NOMO-1 treated with DMSO at 0.1 percent for 48 hours (cell line): ENCODE results near the gene MCF2L2.

ENCODE experiments used
- DNase-seq: peaks from one replicate; lab custom pipeline; 2025; ENCODE audit not compliant: unreplicated experiment; lab: John Stamatoyannopoulos, UW

MCF2L2 gene

DNA sequence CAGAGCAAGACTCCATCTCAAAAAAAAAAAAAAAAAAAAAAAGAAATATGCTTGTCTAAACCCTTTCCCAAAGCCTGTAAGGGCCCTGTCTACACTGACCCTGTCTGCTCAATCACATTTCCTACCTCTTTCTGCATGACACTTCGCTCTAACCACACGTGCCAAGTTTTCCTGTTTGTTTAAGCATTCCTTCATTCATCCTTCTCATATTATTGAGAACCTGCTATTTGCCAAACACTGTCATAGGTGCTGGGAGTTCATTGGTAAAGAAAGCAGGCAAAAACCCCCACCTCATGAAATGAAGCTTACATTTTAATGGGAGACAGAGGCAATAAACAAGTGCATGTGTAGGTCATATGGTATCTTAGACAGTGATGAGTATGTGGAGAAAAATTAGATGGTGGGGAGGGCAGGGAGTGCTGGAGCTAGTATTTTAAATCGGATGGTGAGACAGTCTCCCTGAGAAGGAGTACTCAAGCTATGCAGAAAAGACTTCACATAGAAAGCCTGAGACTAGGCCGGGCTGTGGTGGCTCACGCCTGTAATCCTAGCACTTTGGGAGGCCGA is 127.3 kb downstream of the MCF2L2 start:
- no peak for DNase-seq

DNA sequence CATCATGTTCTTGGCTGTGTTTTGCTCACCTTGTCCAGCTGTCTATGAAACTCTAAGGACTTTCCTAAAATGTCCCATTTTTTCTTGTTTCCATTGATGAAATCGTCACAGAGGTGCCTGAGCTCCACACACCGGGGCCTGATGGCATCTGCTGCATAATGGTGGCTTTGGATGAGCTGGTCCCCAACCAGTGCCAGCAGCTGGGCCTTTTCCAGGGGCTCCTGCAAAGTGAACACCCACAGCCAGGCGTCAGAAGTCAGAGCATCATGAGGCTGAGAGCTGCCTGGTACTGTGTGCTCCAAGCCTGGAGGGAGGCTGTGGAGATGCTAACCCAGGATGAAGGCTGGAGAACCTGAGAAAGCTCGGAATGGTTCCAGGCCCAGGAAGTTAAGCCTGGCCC is 128.4 kb downstream of the MCF2L2 start:
- DNase-seq, result no peak

DNA sequence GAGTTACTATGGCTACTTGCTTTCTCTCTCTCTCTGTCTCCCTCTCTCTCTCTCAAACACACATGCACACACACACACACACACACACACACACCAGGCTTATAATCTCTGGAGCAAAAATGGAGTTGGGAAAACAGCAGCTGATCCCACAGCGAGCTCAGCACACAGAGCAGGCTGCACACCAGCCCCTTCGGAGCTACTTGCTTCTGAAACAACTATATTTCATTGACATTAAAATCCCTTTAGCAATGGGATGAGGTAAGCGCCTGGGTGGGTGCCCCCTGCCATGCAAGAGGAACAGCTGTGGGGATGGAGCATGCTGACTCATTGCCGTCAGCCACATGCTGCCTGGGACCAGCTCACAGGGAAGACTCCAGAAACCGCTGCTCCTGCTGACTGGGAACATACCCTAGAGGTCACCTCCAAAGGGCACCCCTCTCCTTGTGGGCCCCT is 129.7 kb downstream of the MCF2L2 start:
- peak; percentile 83 for DNase-seq

DNA sequence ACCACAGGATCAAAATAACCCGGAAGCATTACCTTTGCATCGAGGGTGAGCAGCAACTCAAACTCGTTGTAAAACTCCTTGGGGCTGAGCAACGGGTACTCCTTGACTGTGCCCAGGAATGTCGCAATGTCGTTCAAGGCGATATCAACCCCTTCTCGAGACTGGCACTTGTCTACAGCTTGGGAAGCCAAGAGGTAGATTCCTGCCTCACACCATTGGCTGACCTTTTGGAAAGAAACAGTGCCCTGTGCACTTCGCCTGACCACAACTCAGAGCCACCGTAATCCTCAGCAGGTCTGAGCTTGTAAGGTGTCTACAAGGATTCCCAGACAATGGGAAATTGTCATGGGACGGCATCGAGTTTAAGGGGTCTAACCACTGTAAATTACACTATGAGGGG is 131.5 kb downstream of the MCF2L2 start:
- no peak for DNase-seq

DNA sequence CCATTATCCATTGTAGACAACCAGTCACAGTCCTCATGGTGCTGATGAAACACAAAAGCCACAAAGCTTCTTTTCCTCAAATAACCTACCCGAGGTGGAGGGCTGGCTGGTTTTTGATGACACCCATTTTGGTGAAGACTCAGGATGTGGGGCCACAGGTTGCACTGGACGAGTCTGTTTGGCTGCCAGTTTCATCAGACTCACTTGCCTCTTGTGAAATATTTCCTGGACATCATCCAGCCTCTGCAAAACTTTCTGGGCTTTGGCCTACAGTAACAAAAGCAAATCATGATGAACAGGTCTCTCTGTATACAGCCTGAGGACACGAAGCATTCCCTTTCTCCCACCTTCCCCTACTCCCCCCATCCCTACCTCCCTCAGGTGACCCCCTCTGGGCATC is 133.2 kb downstream of the MCF2L2 start:
- DNase-seq, result peak; percentile 95

DNA sequence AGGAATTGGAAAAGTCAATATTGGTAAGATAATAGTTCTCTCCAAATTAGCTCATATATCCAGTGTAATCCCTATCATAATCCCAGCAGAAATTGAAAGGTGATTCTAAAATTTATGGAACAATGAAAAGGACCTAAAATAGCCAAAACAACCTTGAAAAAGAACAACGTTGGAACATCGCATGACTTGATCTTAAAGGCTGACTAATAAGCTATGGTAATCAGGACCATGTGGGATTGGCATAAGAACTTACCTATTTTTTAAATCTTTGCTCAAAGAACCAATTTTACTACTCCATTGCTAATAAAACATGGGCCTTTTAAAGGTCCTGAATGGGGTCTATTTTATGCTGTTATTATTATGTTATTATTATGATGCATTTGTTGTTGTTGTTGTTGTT is 134.5 kb downstream of the MCF2L2 start:
- no peak for DNase-seq

DNA sequence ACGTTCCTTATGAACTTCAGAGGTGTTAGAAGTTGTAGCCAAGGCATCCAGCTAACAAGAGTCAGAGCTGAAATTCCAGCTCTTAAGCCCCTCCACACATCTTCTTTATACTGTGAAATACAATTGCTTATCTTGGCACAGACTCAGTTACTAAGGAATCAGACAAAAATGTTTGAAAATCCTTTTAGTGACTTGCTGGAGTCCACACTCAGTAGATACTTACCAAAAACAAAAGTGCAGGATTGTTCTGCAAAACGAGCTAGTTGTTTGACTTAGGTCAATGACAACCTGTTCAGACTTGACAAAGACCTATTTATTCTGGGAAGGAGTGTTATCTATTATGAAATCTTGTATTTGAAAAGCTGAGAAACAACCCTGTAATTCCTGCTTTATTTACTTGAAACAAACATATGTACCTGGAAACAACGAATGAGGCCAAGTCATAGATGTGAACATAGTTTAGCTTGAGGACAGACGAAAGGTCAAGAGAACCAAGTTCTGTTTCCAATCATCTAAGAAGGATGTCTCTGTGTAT is 136.9 kb downstream of the MCF2L2 start:
- DNase-seq, result no peak

DNA sequence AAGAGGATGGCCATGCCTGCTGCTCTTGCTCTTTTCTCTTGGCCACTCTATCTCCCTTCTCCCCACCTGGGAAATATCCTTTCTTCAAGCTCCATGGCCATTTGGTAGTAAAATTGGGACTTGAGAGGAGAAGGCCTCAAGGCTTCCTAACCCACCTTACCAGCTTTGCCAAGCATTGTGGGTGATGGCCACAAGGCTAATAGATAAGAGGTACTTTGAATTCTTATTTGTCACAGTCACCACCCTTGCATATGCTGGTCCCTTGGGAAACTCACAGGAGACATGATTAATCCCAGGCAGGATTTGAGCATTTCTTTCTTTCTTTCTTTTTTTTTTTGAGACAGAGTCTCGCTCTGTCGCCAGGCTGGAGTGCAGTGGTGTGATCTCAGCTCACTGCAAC is 138.2 kb downstream of the MCF2L2 start:
- DNase-seq, result no peak

DNA sequence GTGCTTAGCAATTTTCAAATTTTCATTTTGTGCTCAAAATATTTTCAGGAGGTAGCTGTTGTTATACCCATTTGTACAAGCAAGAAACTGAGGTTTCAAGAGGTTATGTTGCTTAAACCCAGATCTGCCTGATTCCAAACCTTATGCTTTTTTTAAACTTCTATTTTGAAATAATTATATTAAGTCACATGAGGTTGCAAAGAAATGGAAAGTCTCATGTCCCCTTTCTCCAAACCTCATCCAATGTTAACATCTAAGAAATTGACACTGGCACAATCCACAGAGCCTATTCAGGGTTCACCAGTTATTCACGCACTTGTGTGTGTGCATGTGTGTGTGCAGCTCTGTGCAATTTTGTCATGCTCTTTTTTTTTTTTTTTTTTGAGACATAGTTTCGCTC is 140.3 kb downstream of the MCF2L2 start:
- DNase-seq, result no peak

DNA sequence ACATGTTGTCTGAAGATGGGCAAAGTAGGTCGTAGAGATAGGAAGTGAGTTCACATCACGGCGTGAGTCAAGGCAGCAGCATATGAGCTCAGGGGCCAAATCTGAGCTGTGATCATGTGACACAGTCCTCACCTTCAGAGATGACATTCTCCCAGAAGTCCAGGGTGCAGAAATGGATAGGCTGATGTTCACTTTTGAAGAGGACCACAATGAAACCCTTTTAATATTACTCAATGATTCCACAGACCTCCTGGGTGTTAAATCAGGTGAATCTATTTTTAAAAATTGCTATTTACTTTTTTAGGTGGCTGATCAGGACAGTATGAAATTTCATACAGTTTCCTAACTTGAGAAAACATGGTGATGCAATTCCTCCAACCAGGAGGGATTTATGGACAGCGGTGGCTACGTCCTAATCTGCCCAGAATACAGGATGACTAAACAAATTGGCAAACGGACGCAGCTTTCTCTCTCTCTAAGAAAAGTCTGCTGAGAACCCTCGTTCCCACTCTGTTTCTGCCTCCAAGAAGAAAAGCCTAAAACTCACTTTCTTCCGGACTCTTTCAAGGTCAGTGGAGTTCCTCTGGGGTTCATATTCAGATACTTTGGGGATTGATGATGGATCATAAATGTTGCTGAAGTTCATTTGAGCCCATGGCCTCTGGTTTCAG is 141.0 kb downstream of the MCF2L2 start:
- DNase-seq, result peak; percentile 48

DNA sequence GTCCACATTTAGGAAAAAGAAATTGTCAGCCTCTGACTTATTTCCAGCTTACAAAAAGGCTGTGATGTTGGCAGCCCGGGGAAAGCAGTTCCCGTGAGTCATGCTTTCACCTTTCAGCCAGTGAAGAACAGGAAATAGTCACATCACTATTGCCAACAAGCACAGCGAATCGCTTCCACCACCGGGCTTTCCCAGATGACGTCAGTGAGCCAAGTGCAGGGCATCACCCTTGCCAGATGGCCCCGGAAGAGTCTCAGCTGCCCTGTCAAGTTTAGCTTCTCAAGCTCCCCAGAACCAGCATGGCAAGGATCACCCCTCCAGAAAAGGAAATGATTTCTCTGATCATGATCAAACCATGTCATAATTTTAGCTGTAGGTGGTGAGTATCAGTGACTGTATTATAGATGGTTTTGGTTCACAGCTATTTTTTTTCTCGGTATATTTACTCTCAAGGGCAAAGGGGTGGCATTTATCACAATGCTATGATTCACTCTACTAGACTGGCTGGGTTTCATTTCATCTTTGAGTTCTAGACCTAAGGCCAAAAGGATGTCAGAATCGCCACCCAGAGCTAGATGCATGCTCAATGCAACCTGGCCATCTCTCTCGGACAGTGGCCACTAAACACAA is 142.5 kb downstream of the MCF2L2 start:
- peak; percentile 91 for DNase-seq

DNA sequence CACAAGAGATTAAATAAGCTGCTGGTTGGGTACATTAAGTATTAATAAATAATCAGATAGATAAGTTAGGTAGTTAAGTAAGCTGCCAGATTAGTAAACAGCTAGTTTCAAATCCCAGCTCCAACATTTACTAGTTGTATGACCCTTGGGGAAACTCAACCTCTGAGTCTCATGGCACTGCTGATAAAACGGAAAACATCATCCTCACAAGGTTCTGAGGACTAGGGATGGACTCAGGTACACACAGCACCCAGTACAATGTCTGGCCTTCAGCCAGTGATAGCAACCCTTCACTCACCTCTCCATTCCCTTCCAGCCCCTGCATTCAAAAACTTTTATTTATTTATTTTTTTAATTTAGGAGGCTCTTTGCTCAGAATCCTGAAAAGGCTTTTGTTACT is 143.1 kb downstream of the MCF2L2 start:
- DNase-seq, result no peak

DNA sequence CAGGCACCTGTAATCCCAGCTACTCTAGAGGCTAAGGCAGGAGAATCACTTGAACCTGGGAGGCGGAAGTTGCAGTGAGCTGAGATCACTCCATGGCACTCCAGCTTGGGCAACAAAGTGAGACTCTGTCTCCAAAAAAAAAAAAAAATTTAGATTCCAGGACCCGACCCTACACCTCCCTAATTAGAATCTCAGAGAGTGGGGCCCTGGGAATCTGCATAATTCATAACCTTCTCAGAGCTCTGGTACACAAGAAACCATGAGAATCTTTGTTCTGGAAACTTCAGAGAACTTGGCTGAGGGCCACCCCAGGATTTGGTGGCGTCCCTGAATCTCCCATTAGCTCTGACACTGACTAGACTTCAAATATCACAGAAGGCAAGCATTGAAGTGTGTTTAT is 143.8 kb downstream of the MCF2L2 start:
- DNase-seq, result no peak

DNA sequence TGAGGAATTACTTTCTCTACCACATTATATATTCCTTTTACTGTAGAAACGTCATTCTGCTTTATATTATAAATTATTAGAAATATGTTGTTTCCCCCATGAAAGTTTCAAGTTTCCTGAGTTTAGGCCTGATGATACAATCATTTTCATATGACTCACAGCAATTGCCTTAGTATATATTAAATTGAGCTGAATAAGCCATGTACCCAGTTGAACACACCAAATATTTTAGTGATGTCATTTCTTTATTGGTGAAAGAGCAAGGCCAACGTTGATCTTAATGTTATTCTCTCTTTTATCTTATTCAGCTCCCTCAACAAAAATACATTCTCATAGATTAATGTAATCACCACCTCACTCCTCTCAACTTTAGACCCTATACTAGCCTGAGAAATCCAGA is 144.5 kb downstream of the MCF2L2 start:
- DNase-seq, result no peak

DNA sequence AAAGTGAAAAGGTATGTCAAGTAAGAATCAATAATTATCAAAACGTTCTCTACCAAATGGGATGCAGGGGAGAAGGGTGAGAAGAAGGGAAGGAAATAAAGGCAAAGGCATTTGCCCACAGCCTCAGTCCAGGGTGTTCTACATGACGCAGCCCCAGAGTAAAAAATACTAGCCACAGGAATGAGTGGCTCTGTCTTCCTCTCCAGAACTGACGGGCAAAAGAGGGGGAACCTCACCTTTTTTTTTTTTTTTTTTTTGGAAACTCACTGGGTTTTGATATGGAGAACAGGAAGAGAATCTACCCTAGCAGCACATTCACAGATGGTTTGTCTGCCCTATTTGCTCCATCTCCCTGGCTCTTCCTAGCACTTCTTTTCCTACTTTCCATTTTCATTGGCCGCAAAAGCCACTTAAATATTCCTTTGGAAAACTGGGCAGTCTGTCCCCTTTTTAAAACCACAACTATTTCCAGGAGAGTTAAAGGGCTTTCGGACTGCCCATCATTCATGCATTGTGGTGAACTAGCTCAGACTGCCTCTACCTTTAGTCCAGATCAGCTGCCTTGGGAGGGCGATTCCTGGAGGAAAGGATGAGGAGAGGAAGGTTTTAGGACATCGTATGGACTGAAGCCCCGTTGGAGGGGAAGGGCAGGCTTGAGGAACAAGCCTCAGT is 147.2 kb downstream of the MCF2L2 start:
- no peak for DNase-seq

DNA sequence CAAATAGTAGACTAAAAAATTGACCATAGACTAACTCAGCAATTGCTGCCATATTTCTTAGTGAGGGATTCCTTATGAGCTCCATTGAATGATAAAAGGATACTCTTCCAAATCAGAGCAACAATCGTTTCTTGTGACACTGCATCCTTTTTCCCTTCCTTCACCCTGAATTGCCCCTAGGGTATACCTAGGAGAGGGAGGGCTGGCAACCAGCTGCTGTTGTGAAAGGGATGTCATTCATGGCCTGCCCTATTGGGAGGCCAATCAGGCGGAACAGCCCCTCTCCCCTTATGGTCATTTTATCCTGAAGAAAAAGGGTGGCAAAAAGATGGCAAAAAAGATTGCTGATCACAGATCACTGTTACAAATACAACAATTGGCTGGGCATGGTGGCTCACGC is 149.0 kb downstream of the MCF2L2 start:
- DNase-seq, result no peak

DNA sequence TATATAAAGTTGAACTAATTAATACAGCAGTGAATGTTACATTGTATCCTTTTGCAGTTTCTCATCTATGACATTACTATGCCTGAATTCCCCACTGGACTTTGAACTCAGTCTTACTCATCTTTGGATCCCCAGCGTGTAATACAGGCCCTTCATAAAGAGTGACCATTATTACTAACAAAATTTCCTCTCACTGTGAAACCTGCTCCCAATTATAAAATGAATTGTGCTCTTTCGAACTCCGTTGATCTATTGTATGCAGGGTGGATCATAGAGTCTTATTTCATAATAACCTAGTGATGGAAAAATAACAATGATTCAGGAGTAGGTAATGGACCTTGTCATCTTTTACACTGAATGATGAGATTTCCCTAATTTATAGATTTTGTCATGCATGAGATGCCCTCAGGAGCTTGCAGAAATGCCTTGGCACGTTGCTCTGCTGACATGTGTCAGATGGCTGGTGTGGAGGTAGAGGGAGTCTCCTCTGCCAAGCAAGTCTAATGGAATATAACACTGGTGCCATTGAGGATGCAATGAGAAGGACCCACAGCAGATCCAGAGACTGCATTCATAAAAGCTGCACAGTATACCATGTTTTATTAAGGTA is 149.8 kb downstream of the MCF2L2 start:
- DNase-seq, result no peak

DNA sequence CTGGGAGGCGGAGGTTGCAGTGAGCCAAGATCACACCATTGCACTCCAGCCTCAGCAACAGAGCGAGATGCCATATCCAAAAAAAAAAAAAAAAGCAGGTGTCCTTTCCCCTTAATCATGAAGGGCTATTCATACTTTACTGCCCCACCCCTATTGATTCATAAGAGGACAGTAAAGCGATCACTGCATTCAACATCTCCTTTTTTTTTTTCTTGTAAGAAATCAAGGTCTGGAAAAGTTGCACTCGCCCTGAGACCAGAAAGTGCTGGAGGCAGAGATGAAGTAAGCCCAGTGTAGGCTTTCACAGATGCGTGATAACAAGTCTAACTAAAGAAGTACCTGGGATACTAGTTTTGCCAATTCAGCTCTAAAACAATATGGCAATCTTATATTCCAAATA is 151.2 kb downstream of the MCF2L2 start:
- no peak for DNase-seq

DNA sequence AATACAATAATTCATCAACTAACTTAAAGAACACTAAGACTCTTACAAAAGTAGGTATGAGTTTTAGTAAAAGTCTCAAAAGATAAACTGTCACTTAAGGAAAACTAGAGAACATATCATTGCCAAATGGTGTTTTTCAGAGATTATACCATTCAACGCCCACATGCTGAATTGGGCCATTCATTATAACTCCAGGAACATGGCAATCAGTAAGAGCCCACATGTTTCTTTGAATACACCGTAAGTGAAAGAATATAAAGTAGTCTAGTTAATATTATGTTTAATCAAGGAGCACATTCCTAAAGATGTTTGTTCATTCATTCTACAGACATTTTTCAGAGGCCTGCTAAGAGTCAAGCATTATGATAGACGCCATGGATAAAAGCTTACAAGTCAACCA is 152.5 kb downstream of the MCF2L2 start:
- DNase-seq, result no peak

DNA sequence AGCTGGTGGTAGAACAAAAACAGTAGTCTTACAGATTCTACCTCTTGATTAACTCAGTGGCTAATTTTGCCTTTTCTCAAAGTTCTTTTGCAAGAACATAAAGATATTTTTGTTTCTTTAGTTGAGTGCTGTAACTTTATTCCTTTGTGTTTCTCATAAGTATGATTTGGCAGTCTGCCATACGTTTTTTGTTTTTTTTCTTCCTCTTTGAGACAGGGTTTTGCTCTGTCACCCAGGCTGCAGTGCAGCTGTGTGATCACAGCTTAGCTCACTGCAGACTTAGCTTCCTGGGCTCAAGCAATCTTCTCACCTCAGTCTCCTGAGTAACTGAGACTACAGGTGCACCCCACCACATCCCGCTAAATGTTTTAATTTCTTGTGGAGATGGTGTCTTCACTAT is 153.0 kb downstream of the MCF2L2 start:
- peak; percentile 81 for DNase-seq

DNA sequence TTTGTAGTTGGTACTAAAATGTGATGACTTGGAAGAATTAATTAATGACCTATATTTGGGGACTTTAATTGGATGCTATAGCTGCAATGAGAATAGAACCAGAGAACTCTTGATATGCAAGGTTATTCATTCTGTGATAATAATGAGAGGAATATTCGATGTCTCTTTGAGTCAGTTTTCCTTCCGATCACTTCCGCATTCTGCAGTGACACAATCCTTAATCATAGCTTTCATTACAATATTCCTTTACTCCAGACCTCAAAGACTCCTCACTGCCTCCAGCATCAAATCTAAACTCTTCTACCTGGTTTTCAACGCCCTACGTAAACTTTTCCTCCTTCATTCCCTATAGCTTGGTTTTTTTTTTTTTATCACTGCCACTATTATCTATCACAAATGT is 153.8 kb downstream of the MCF2L2 start:
- no peak for DNase-seq
